Heart right ventricle (tissue), 16 donors: Measurements from ENCODE around the gene ARL4A. TPM values are rescaled to one million over a fixed set of nuclear protein-coding genes. Genes with fewer than 3 reads are reported as not detected.
A peak's percentile ranks its signal among the peaks of the same experiment; 100 is the strongest.

ENCODE experiments used
- ATAC-seq, 8 donors: fragments of 200-7000 bp; cut with Tn5 transposase; one replicate each; pipeline ENCODE4 v1.9.1; 2020; ENCODE audit warnings: mild to moderate bottlenecking in 8 of 8, moderate library complexity in 8 of 8, moderate number of reproducible peaks in 1 of 8
- DNase-seq, 2 donors: peaks; one replicate each; pipeline ENCODE4 v3.0.0-alpha.2; 2020
- H3K27ac ChIP-seq, 10 donors: fragments of 200-600 bp; sonication (generic) in 2 of 10; one replicate each; pipeline versions ENCODE4 v1.5.0 to v1.8.0; 2020 to 2022; ENCODE audit warnings: mild to moderate bottlenecking in 3 of 10
- H3K27me3 ChIP-seq, 7 donors: fragments of 200-600 bp; one replicate each; pipeline ENCODE4 v1.8.0; 2021 to 2022; ENCODE audit warnings: mild to moderate bottlenecking in 2 of 7
- H3K36me3 ChIP-seq, 9 donors: fragments of 200-600 bp; sonication (generic) in 1 of 9; one replicate each; pipeline versions ENCODE4 v1.5.0 to v1.8.0; 2020 to 2022; ENCODE audit warnings: mild to moderate bottlenecking in 2 of 9
- H3K4me1 ChIP-seq, 9 donors: fragments of 200-600 bp; sonication (generic) in 1 of 9; one replicate each; pipeline versions ENCODE4 v1.5.0 to v1.8.0; 2020 to 2022; ENCODE audit warnings: mild to moderate bottlenecking in 4 of 9
- H3K4me3 ChIP-seq, 10 donors: fragments of 200-600 bp; sonication (generic) in 2 of 10; one replicate each; pipeline versions ENCODE4 v1.5.0 to v1.8.0; 2020 to 2022; ENCODE audit warnings: mild to moderate bottlenecking in 7 of 10, moderate library complexity in 2 of 10
- H3K9me3 ChIP-seq, 11 donors: fragments of 200-600 bp in 10 of 11; sonication (generic) in 2 of 11; one replicate each; pipeline versions ENCODE4 v1.5.0 to v1.8.0; 2013 to 2022; ENCODE audit warnings: mild to moderate bottlenecking in 2 of 11, control low read depth in 1 of 11, moderate library complexity in 1 of 11
- CTCF ChIP-seq, 9 donors: fragments of 200-600 bp; sonication (generic) in 2 of 9; IDR thresholded peaks; one replicate each; pipeline versions ENCODE4 v1.5.0 to v1.8.0; 2021 to 2022; ENCODE audit warnings: antibody characterized with exemption in 9 of 9, mild to moderate bottlenecking in 5 of 9, moderate library complexity in 1 of 9
- WGBS, 2 donors: extraction: QIAGEN DNeasy Blood & Tissue Kit; methylation state at CpG; one replicate each; pipeline ENCODE4 v1.1.7; 2013; ENCODE audit warnings: inconsistent platforms in 1 of 2; 5-methylcytosine and 5-hydroxymethylcytosine counted together
- intact Hi-C, 10 donors: fragments of 100-400 bp; cut with DNase I; formaldehyde crosslinking; loops; one replicate each; pipeline versions ENCODE4 v1.11.1 to v1.14.2; 2022
- long read RNA-seq, 3 donors: library from polyadenylated mRNA; unstranded; transcript quantifications; one replicate each; pipeline ENCODE4 v2.0.0, GENCODE V29; 2020 to 2021
- polyA plus RNA-seq, 2 donors: library from polyadenylated mRNA; stranded (reverse); fragments of 200-250 nt; gene quantifications; one replicate each; pipeline ENCODE4 v1.2.3, GENCODE V29; 2013
- total RNA-seq, 10 donors: library from RNA; stranded (reverse); fragmentation: NEBNext Ultra II Directional in 3 of 10; extraction: Animal tissue kit (Norgen Biotek cat#: 25700) in 3 of 10; gene quantifications; one replicate each; pipeline versions ENCODE4 v1.2.1 to v1.2.4, GENCODE V29; 2021 to 2023
- donor health status: Arrhythmogenic right ventricular cardiomyopathy.
- donor health status: ischemic (EF 13 %, LVEDD 7.1; RV severe dilation, severe dysfunction).
- donor health status: healthy with polysubstance abuse.
- donor health status: DM: no; HTN: yes; CAD: no.
- donor health status: DM: no; HTN: no; CAD: no.
- donor health status: ischemic (EF 25% LVEDD 6.9; RV normal size, moderate dysfunction).
- donor health status: ischemic (EF 25% LVEDD 5.7; RV mildly dilated, moderate dysfunction).
- donor health status: healthy.
- donor health status: DM: yes; HTN: yes; CAD: no.
- donor health status: Ischemic cardiomyopathy.
- donor health status: ischemic (EF 35%, LVEDD 5.7; RV mildly dilated, moderate dysfunction).
- donor health status: nonischemic (EF 11% LVEDD 7.7; RV severe dilation, severe dysfunction).
- donor health status: DM: yes; HTN: yes; CAD: no.
- donor health status: PGD.
- donor health status: ischemic (EF 29% LVEDD 5.4; RV normal size, mild dysfunction).
- donor health status: nonischemic (EF 23%, LVEDD 6.1; RV moderate dilation, normal function).

ARL4A gene
- total RNA-seq (10 to 100 TPM in 8 of 10 donors, 1 to 10 TPM in 2; 6.9 to 21.4 (median 12.9) TPM), polyA plus RNA-seq (10 to 100 TPM; 11.5 to 19.9 TPM)
- long read RNA-seq, donor 1, partial matches to known transcripts: 1 of 3 reads
- long read RNA-seq, donor 1, other reads (novel, unspliced or antisense): 0 of 3 reads
- long read RNA-seq, donor 2, partial matches to known transcripts: 0 of 9 reads
- long read RNA-seq, donor 2, other reads (novel, unspliced or antisense): 0 of 9 reads
- long read RNA-seq, donor 3, transcript ARL4A-201 (2 exons, 1,147 nt): major isoform, 18 of 25 reads
- long read RNA-seq, donor 3, partial matches to known transcripts: 0 of 25 reads
- long read RNA-seq, donor 3, other reads (novel, unspliced or antisense): 1 of 25 reads

GRCh38 chr7:12686891-12687717, at the start of gene ARL4A:
TSS of gene ARL4A (plus strand) at chr7:12687633. CDS start at chr7:12688255, 622 bp downstream.
- WGBS, 2 donors: 0% methylated on average over 70 to 73 of the region's 73 CpGs
- Histone ChIP-seq H3K36me3 (no peaks in the 10 kb centered on the region), H3K9me3 (no peaks in the 10 kb centered on the region), H3K4me3 (peak within 1 kb of the TSS; percentile 74 to 99 (median 90)), H3K27me3 (no peaks in the 10 kb centered on the region), H3K4me1 (peaks cover 0 to 44% (median 21%) of the 10 kb centered on the region in 9 donors), H3K27ac (peak within 1 kb of the TSS; percentile 51 to 92 (median 90))
- TF ChIP-seq CTCF (IDR thresholded peaks at IDR 0.05): peak in 8 of 9 donors; percentile 27 to 72 (median 51)
- DNase-seq: peak; percentile 97 to 100
- intact Hi-C loops: loop anchor here in 9 of 10 donors (1.0 to 10.0 kb wide), 15 partner anchors 40 to 578 kb away; no protein-coding TSS in a partner anchor
- peak; percentile 95 to 98 (median 98) for ATAC-seq

DNA sequence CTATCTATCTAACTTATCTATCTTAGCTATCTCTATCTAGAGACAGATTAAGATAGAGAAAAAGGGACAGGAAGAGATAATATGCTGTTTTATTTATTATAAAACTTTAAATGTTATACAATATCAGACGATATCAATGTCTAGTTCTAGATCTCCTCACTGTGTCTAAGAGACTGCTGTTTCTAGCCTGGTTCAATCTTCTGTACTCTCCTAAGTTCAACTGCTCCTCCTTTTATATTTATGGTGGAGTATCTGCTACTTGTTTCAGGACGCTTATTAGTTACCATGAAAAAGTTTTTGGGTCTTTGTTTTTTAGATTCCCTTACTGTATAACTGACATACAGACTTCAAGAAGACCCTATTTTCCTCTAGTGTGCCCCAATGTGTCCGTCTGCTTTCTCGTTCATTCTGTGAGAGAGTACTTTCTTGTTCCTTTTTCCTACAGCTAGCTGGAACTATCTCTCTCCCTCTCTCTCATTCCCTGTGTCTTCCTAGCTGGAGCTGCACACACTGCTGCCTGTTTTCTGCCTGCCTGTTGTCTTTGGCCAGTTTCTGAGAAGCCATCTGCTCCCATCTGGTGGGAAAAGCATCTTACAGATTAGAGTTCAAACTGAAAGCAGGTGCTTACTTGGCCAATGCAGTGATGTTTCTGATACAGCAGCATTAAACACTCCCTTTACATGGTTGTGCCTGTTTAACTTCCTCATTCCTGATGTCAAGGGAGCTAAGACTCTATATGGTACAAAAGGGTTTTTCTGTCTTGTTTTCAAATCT, 49.4 kb upstream of the ARL4A start:
- intact Hi-C loops: loop anchor here in 6 of 10 donors (2.0 to 10.0 kb wide), 5 partner anchors 44 to 627 kb away; no protein-coding TSS in a partner anchor
- 35 to 55% methylated on average over 4 of the region's 4 CpGs for WGBS, 2 donors
- DNase-seq (peak in 1 of 2 donors; percentile 10), ATAC-seq (peak in 7 of 8 donors; percentile 58 to 84 (median 70))
- no peak for TF ChIP-seq CTCF (IDR thresholded peaks at IDR 0.05)
- H3K4me3 ChIP-seq: no peak overlapping the region
- peak overlapping the region in 2 of 10 donors; percentile 33 to 49 for H3K27ac ChIP-seq
- no peaks in the 10 kb centered on the region for H3K36me3 ChIP-seq
- H3K9me3 ChIP-seq: no peaks in the 10 kb centered on the region
- H3K27me3 ChIP-seq: peaks cover 0 to 5% (median 0%) of the 10 kb centered on the region in 7 donors
- peaks cover 0 to 22% (median 0%) of the 10 kb centered on the region in 9 donors for H3K4me1 ChIP-seq

- ATAC-seq (peak in 3 of 8 donors; percentile 41 to 52 (median 43)), DNase-seq (no peak)
- WGBS, 2 donors: 16 to 18% methylated on average over 6 of the region's 6 CpGs
- intact Hi-C loops: loop anchor here in 7 of 10 donors (1.0 to 10.0 kb wide), 6 partner anchors 43 to 626 kb away; no protein-coding TSS in a partner anchor
- no peak overlapping the region for H3K27ac ChIP-seq
- peaks cover 0 to 22% (median 0%) of the 10 kb centered on the region in 9 donors for H3K4me1 ChIP-seq
- H3K9me3 ChIP-seq: no peaks in the 10 kb centered on the region
- no peak overlapping the region for H3K4me3 ChIP-seq
- peaks cover 0 to 5% (median 0%) of the 10 kb centered on the region in 7 donors for H3K27me3 ChIP-seq
- peak; percentile 52 to 83 (median 66) for TF ChIP-seq CTCF (IDR thresholded peaks at IDR 0.05)
- H3K36me3 ChIP-seq: no peaks in the 10 kb centered on the region
Measured at GRCh38 chr7:12638851-12639456, 48.5 kb upstream of the ARL4A start.
